Activated CD8-positive, alpha-beta T cell treated with anti-CD3 and anti-CD28 coated beads, Interleukin-2, amount 10 ng/mL, durations not matched to agents 7 days and 5 days (primary cell): ENCODE results near the gene PRKCG. TPM values are rescaled to one million over a fixed set of nuclear protein-coding genes. Genes with fewer than 3 reads are reported as not detected.
"Not testable (repeated sequence)": the region's sequence is repeated elsewhere in the genome, so short reads cannot be mapped to it uniquely, and the experiment has no call there.

ENCODE experiments used
- ATAC-seq: fragments of 150-1000 bp; cut with Tn5 transposase; one replicate; pipeline ENCODE4 v1.10.0; 2021; ENCODE audit warnings: moderate library complexity
- CTCF ChIA-PET: fragments of 350-600 bp; sonication (Branson Sonifier 250); formaldehyde crosslinking; loops from one replicate; lab custom pipeline; 2021; ENCODE audit warnings: antibody characterized with exemption; lab: Charles Lee
- POLR2A ChIA-PET: fragments of 350-600 bp; sonication (Branson Sonifier 250); formaldehyde crosslinking; loops from one replicate; lab custom pipeline; 2021; ENCODE audit warnings: antibody characterized with exemption; lab: Charles Lee
- DNase-seq: peaks from one replicate; pipeline ENCODE4 v3.0.0-alpha.2; 2020
- H3K27ac Mint-ChIP-seq: one replicate; pipeline ENCODE4 v1.8.0; 2021; ENCODE audit warnings: mild to moderate bottlenecking, mixed read lengths
- H3K27me3 Mint-ChIP-seq: one replicate; pipeline ENCODE4 v1.8.0; 2021; ENCODE audit warnings: low read depth, mixed read lengths
- H3K36me3 Mint-ChIP-seq: one replicate; pipeline ENCODE4 v1.8.0; 2021; ENCODE audit warnings: low read depth, mixed read lengths
- H3K4me1 Mint-ChIP-seq: one replicate; pipeline ENCODE4 v1.8.0; 2021; ENCODE audit warnings: low read depth, mixed read lengths
- H3K4me3 Mint-ChIP-seq: one replicate; pipeline ENCODE4 v1.8.0; 2021; ENCODE audit warnings: mild to moderate bottlenecking, mixed read lengths
- H3K9me3 Mint-ChIP-seq: one replicate; pipeline ENCODE4 v1.8.0; 2022; ENCODE audit warnings: mixed read lengths; ENCODE audit not compliant: insufficient read depth
- total RNA-seq, 2 experiments: library from RNA; stranded (reverse); gene quantifications; one replicate each; pipeline ENCODE4 v1.2.3, GENCODE V29; 2021

Gene PRKCG
- total RNA-seq, 2 experiments from 2014 or later = not detected

DNA sequence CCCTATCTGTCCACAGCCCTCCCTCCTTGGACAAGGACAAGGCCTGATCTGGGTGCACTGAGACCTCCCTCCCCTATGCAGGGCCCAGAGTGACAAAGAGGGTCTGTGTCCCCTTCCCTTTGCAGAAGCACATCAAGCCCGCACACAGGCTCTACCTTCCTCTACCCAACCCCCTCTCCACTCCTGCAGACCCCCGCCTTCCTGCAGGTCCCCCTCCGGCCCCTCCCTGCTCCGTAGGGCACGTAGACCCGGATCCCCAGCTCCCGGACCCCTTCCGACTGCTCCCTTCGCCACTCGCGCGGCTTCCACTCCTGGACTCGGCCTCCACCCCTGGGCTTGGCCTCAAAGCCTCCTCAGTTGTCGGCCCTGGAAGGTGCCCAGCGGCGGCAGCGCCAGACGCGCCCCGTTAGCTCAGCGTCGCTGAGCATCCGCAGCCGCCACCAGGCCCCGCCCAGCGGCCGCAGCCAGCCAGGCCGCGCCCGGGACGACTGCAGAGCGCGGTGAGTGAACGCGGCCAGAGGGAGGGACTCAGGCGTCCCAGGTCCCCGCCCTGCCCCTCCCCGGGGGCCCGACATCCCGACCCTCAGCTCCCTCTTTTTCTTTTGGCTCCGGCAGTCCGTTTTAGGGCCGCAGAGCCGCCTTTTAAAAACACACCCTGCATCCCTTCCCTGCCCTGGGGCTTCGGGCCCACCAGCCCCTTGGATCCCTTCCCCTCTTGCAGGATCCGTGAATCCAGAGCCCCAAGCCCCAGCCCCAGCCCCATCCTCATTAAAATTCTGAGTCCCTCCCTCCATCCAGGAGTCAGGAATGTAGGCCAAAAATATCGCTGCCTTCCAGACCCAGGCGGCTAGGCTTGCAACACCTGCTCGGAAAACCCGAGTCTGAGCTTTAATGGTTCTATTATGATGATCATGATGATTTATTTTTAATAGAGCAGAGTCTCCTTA is 15.8 kb upstream of the PRKCG start:
- ChIA-PET POLR2A (interaction anchor here (0.8 to 2.1 kb wide), 5 partner anchors 9 to 19 kb away, joined by 4 to 6 read pairs (median 5); no protein-coding TSS in a partner anchor), CTCF (interaction anchor here (0.9 to 2.5 kb wide), 5 partner anchors 13 to 164 kb away, joined by 3 to 16 read pairs (median 5); partner anchors contain the start of gene PRKCG)
- ATAC-seq (peak; percentile 24), DNase-seq (peak; percentile 76)
- Mint-ChIP-seq H3K27me3 (no peaks in the 10 kb centered on the region), H3K4me1 (peaks cover 31% of the 10 kb centered on the region), H3K36me3 (peaks cover 13% of the 10 kb centered on the region), H3K4me3 (peak overlapping the region; percentile 97), H3K9me3 (no peaks in the 10 kb centered on the region), H3K27ac (peak overlapping the region; percentile 94)

- Mint-ChIP-seq H3K4me1 (peaks cover 35% of the 10 kb centered on the region), H3K27ac (peak overlapping the region; percentile 94)
Observed at GRCh38 chr19:53866865-53867224, 15.2 kb upstream of the PRKCG start.

DNA sequence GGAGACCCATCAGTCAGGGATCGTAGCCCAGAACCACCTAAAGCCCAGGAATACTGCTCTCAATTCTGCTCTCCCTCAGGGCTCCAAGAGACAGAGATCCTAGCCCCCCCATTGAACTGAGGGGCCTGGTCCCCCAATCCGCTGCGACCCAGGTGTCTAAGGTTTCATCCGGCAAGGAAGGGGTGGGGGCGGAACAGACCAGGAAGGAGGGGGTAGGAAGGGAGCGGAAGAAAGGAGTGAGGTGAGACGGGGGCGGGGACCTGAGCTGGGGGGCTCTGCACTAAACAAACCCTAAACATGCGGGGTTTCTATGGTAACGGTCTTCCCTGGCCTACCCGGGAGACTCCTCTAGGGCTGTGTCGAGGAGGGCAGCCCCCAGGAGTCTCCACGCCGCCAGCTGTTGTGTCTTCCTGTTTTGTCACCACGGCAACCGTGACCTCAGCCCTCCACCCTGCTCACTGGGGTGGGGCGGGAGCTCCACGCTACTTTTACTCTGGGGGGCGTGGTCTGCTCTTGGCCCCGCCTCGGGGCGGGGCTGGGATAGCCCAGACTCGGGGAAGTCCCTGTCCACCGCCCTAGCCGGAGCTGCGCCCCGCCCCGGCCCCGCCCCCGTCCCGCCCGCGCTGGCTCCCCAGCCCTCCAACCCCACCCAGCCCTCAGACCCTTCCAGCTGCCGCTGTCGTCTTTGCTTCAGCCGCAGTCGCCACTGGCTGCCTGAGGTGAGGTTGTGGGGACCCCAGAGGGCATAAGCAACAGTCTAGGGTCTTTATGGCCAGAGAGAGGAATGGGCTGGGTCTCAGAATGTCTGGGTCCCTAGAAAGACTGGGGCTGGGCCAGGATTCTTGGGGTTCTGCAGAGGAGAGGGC is 14.5 kb upstream of the PRKCG start, which contains the start of gene MYADM:
Gene MYADM, plus strand, starts transcription at position 659 of the 866 bp plus-strand sequence. CDS start 5,647 bp downstream, outside the sequence.
- ChIA-PET POLR2A (interaction anchor here (0.7 to 2.2 kb wide), 9 partner anchors 10 to 333 kb away, joined by 3 to 13 read pairs (median 4); partner anchors contain the start of genes CNOT3, PRPF31, RPS9 and TFPT), CTCF (interaction anchor here (0.8 to 2.5 kb wide), 4 partner anchors 14 to 75 kb away, joined by 3 to 16 read pairs (median 5); partner anchors contain the start of gene PRKCG)
- Mint-ChIP-seq H3K27ac (peak within 1 kb of the TSS; percentile 94), H3K4me3 (peak within 1 kb of the TSS; percentile 97), H3K4me1 (peaks cover 36% of the 10 kb centered on the region), H3K9me3 (no peaks in the 10 kb centered on the region), H3K27me3 (no peaks in the 10 kb centered on the region), H3K36me3 (peaks cover 18% of the 10 kb centered on the region)
- DNase-seq (peak; percentile 100), ATAC-seq (peak; percentile 54)

More at GRCh38 chr19:53866865-53867224, 15.2 kb upstream of the PRKCG start:
- Mint-ChIP-seq H3K36me3 (peaks cover 18% of the 10 kb centered on the region), H3K9me3 (no peaks in the 10 kb centered on the region), H3K27me3 (no peaks in the 10 kb centered on the region), H3K4me3 (peak overlapping the region; percentile 97)
- ATAC-seq (no peak), DNase-seq (no peak)
- CTCF ChIA-PET = interaction anchor here (0.8 to 2.5 kb wide), 5 partner anchors 13 to 74 kb away, joined by 3 to 16 read pairs (median 5); partner anchors contain the start of gene PRKCG
- POLR2A ChIA-PET = interaction anchor here (0.9 to 2.1 kb wide), 5 partner anchors 10 to 334 kb away, joined by 3 to 6 read pairs (median 5); partner anchors contain the start of genes CNOT3 and RPS9

DNA sequence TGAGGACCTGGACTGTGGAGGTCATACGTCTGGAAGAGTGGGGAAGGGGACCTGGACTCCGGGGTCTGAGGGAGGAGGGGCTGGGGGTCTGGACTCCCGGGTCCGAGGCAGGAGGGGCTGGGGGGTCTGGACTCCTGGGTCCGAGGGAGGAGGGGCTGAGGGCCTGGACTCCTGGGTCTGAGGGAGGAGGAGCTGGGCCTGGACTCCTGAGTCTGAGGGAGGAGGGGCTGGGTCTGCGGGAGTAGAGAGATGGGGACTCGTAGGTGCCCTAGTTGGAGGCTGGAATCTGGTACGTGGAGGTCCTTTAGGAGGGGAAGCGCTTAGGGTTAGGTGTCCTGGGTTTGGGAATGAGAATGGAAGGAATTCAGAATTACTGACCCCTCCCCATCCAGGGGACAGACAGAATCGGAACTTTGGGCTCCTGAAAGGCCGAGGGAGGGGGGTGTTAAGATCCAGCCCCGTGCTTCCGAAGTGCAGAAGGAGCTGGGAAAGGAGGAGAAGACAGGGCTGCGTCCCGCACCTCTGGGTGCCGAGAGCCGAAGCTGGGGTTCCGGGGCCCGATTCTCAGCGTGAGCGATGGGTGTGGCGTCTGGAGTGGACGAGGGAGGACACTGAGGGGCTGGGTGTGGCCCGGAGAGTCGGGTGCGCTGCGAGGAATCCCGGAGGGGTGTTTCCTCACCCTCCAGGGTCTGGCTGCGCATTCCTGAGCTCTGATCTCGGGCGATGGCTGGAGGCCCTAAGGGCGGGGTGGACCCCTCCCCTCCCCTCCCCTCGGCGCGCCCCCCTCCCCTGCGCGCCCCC is 13.7 kb upstream of the PRKCG start:
- Mint-ChIP-seq H3K27ac (peak overlapping the region; percentile 91), H3K36me3 (peaks cover 23% of the 10 kb centered on the region), H3K9me3 (no peaks in the 10 kb centered on the region), H3K4me1 (peaks cover 41% of the 10 kb centered on the region), H3K4me3 (peak overlapping the region; percentile 97), H3K27me3 (no peaks in the 10 kb centered on the region)
- ChIA-PET CTCF (interaction anchor here (1.1 to 2.5 kb wide), 2 partner anchors 15 to 16 kb away, joined by 5 to 16 read pairs; no protein-coding TSS in a partner anchor), POLR2A (interaction anchor here (0.6 to 2.2 kb wide), 8 partner anchors 9 to 333 kb away, joined by 3 to 13 read pairs (median 3); partner anchors contain the start of genes CNOT3, PRPF31, RPS9 and TFPT)
- ATAC-seq (peak; percentile 6), DNase-seq (peak; percentile 70)

DNA sequence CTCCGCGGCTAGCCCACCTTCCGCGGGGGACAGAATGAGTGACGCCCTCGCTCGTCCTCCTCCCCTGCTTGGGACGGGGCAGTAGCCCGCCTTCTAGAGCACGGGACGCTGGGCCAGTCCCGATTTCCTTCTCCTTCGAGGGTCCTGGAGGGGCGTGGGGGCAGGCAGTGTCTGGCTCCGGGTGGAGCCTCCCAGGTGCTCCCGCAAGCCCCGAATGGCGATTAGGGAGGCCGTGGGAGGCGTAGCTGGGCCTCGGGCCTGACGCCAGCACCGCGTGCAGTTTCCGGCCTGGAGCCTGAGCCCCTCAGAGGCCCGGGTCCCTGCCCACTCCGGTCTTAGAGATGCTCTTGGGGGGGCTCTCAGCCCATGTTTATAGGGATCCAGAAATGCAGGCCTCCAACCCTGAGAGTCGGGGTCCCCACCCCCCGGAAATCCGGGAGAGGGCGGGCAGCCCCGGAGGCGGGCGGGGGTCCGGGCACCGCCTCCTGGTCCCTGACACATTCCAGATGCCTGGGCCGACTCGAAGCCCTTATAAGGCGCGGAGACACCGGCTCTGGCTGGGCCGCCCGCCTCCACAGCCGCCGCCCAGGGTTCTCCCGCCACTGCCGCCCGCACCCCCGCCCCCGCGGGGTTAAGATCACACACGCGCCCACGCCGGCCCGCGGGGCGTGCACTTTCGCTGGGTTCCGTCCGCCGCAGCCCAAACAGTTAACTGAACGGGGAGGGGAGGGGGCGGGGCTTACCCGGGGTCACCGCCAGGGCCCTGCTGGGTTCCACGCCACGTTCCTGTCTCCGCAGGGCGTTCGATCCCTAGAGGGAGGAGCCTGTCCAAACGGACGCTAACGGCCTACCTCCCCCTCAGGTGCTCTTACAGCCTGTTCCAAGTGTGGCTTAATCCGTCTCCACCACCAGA is 12.8 kb upstream of the PRKCG start:
- peak overlapping the region; percentile 91 for H3K27ac Mint-ChIP-seq
- ChIA-PET CTCF (no interaction called here), POLR2A (interaction anchor here (0.6 to 2.2 kb wide), 3 partner anchors 8 to 332 kb away, joined by 3 to 13 read pairs (median 3); partner anchors contain the start of gene RPS9)
- H3K4me1 Mint-ChIP-seq = peaks cover 50% of the 10 kb centered on the region
- H3K4me3 Mint-ChIP-seq = peak overlapping the region; percentile 97
- H3K27me3 Mint-ChIP-seq = no peaks in the 10 kb centered on the region
- ATAC-seq = peak; percentile 65
- peaks cover 31% of the 10 kb centered on the region for H3K36me3 Mint-ChIP-seq
- DNase-seq = peak; percentile 95
- H3K9me3 Mint-ChIP-seq = no peaks in the 10 kb centered on the region

DNA sequence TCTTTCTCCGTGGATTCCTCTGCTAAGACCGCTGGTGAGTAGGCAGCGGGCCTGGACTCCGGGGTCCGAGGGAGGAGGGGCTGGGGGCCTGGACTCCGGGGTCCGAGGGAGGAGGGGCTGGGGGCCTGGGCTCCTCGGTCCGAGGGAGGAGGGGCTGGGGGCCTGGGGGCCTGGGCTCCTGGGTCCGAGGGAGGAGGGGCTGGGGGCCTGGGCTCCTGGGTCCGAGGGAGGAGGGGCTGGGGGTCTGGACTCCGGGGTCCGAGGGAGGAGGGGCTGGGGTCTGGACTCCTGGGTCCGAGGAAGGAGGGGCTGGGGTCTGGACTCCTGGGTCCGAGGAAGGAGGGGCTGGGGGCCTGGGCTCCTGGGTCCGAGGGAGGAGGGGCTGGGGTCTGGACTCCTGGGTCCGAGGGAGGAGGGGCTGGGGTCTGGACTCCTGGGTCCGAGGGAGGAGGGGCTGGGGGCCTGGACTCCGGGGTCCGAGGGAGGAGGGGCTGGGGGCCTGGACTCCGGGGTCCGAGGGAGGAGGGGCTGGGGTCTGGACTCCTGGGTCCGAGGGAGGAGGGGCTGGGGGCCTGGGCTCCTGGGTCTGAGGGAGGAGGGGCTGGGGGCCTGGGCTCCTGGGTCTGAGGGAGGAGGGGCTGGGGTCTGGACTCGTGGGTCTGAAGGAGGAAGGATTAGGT is 12.1 kb upstream of the PRKCG start:
- DNase-seq, H3K9me3 Mint-ChIP-seq, H3K27me3 Mint-ChIP-seq, ATAC-seq, POLR2A ChIA-PET: not testable (repeated sequence)
- Mint-ChIP-seq H3K4me3 (peak overlapping the region; percentile 97), H3K36me3 (peaks cover 39% of the 10 kb centered on the region), H3K4me1 (peaks cover 58% of the 10 kb centered on the region), H3K27ac (peak overlapping the region; percentile 91)
- CTCF ChIA-PET = interaction anchor here (1.0 kb wide), 1 partner anchor 12 kb away, joined by 4 read pairs; the partner anchor contains the start of gene PRKCG

DNA sequence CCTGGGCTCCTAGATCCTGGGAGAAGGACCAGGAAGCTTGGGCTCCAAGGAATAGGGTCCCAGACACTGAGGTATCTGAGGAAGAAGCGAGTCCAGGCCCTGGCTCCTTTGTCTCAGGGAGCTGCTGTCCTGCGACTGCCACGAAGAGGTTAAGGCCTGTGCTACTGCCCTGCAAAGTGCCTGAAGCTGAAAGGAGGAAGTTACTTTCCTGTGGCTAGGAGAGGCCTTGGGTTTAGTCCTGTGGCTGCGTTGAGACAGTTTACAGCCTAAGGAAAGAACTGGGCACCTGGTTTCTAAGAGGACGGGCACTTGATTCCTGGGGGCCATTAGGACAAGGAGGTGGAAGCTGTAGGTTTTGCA is 11.5 kb upstream of the PRKCG start:
- POLR2A ChIA-PET = interaction anchor here (1.3 kb wide), 1 partner anchor 12 kb away, joined by 4 read pairs; the partner anchor contains the start of gene PRKCG
- Mint-ChIP-seq H3K36me3 (peaks cover 42% of the 10 kb centered on the region), H3K27ac (peak overlapping the region; percentile 74), H3K27me3 (no peaks in the 10 kb centered on the region), H3K4me3 (peak overlapping the region; percentile 77), H3K9me3 (no peaks in the 10 kb centered on the region), H3K4me1 (peaks cover 57% of the 10 kb centered on the region)
- CTCF ChIA-PET = interaction anchor here (1.0 kb wide), 1 partner anchor 12 kb away, joined by 4 read pairs; the partner anchor contains the start of gene PRKCG
- no peak for ATAC-seq
- DNase-seq = peak; percentile 38

GRCh38 chr19:53871454-53871853 is 10.5 kb upstream of the PRKCG start:
- Mint-ChIP-seq H3K36me3 (peaks cover 49% of the 10 kb centered on the region), H3K27me3 (no peaks in the 10 kb centered on the region), H3K27ac (peak overlapping the region; percentile 74), H3K4me1 (peaks cover 57% of the 10 kb centered on the region), H3K4me3 (peak overlapping the region; percentile 77), H3K9me3 (no peaks in the 10 kb centered on the region)
- no peak for ATAC-seq
- no peak for DNase-seq
- ChIA-PET CTCF (interaction anchor here (0.8 kb wide), 1 partner anchor 10 kb away, joined by 4 read pairs; the partner anchor contains the start of gene PRKCG), POLR2A (interaction anchor here (0.6 to 1.3 kb wide), 3 partner anchors 10 to 21 kb away, joined by 3 to 4 read pairs (median 3); partner anchors contain the start of gene PRKCG)

GRCh38 chr19:53872762-53873161 is 9.2 kb upstream of the PRKCG start:
- ChIA-PET POLR2A (interaction anchor here (0.7 kb wide), 1 partner anchor 9 kb away, joined by 3 read pairs; the partner anchor contains the start of gene PRKCG), CTCF (no interaction called here)
- Mint-ChIP-seq H3K36me3 (peaks cover 58% of the 10 kb centered on the region), H3K4me1 (peaks cover 60% of the 10 kb centered on the region), H3K27me3 (no peaks in the 10 kb centered on the region), H3K27ac (peak overlapping the region; percentile 32), H3K9me3 (no peaks in the 10 kb centered on the region), H3K4me3 (no peak overlapping the region)
- DNase-seq (no peak), ATAC-seq (no peak)
